DOHH2 (cell line): ENCODE results near the gene IGSF5.

Experiments used
- H3F3A ChIP-seq: fragments of 200-600 bp; sonication (generic), shearing (Covaris generic); 2 replicates; pipeline ENCODE4 v1.6.0; 2016; ENCODE audit warnings: antibody characterized with exemption, mild to moderate bottlenecking; ENCODE audit not compliant: control insufficient read depth, insufficient read depth
- H3K27ac ChIP-seq: fragments of 200-600 bp; sonication (generic); 2 replicates; pipeline ENCODE4 v1.5.1; 2014; ENCODE audit warnings: low read depth, mild to moderate bottlenecking, low read length, moderate library complexity
- H3K27me3 ChIP-seq: fragments of 200-600 bp; sonication (generic); 2 replicates; pipeline ENCODE4 v1.6.1; 2014; ENCODE audit warnings: mild to moderate bottlenecking, low read length, mixed read lengths; ENCODE audit not compliant: control insufficient read depth
- H3K36me3 ChIP-seq: fragments of 200-600 bp; sonication (generic); 2 replicates; pipeline ENCODE4 v1.6.1; 2014; ENCODE audit warnings: mild to moderate bottlenecking, low read length, moderate library complexity, mixed read lengths; ENCODE audit not compliant: control insufficient read depth
- H3K4me1 ChIP-seq: fragments of 200-600 bp; sonication (generic); 2 replicates; pipeline ENCODE4 v1.6.1; 2014; ENCODE audit warnings: mild to moderate bottlenecking, low read length, mixed read lengths; ENCODE audit not compliant: control insufficient read depth
- H3K4me2 ChIP-seq: fragments of 200-600 bp; sonication (generic); 2 replicates; pipeline ENCODE4 v1.6.0; 2014; ENCODE audit warnings: mild to moderate bottlenecking, low read length, moderate library complexity
- H3K4me3 ChIP-seq: fragments of 200-600 bp; sonication (generic); 2 replicates; pipeline ENCODE4 v1.5.1; 2014; ENCODE audit warnings: mild to moderate bottlenecking, low read length, mixed read lengths
- H3K79me2 ChIP-seq: fragments of 200-600 bp; sonication (generic); 2 replicates; pipeline ENCODE4 v1.6.1; 2014; ENCODE audit warnings: mild to moderate bottlenecking, low read length, mixed read lengths; ENCODE audit not compliant: control insufficient read depth
- H3K9me2 ChIP-seq: fragments of 200-600 bp; sonication (generic); replicated peaks from 2 replicates; pipeline ENCODE4 v1.6.1; 2014; ENCODE audit warnings: mild to moderate bottlenecking, low read length, mixed read lengths; ENCODE audit not compliant: control insufficient read depth
- H3K9me3 ChIP-seq: fragments of 200-600 bp; sonication (generic); 2 replicates; pipeline ENCODE4 v1.6.1; 2014; ENCODE audit warnings: antibody characterized with exemption, low read length, mixed read lengths; ENCODE audit not compliant: control insufficient read depth, insufficient read depth
- H4K20me1 ChIP-seq: fragments of 200-600 bp; sonication (generic); 2 replicates; pipeline ENCODE4 v1.6.0; 2014; ENCODE audit warnings: low read depth, mild to moderate bottlenecking, antibody characterized with exemption, low read length, moderate library complexity; ENCODE audit not compliant: control insufficient read depth, insufficient read depth
- CTCF ChIP-seq: fragments of 200-600 bp; sonication (generic); IDR thresholded peaks from one replicate; pipeline ENCODE4 v1.5.1; 2014; ENCODE audit warnings: antibody characterized with exemption, mild to moderate bottlenecking, low read depth, low read length; ENCODE audit not compliant: poor library complexity, severe bottlenecking
- EZH2phosphoT487 ChIP-seq: fragments of 200-600 bp; sonication (generic); IDR thresholded peaks from 2 replicates; pipeline ENCODE4 v1.6.1; 2017; ENCODE audit warnings: borderline replicate concordance, mild to moderate bottlenecking, antibody characterized with exemption, low read length, moderate library complexity, mixed read lengths

IGSF5 gene

GRCh38 chr21:39799178-39799577 lies 54.2 kb downstream of the IGSF5 start:
- Histone ChIP-seq H4K20me1 (no peaks in the 10 kb centered on the region), H3K9me2 (no peaks in the 10 kb centered on the region), H3K27me3 (no peaks in the 10 kb centered on the region), H3K4me1 (no peaks in the 10 kb centered on the region), H3K9me3 (no peaks in the 10 kb centered on the region), H3K36me3 (no peaks in the 10 kb centered on the region), H3K4me2 (no peak overlapping the region), H3F3A (no peaks in the 10 kb centered on the region), H3K4me3 (no peak overlapping the region), H3K79me2 (no peaks in the 10 kb centered on the region), H3K27ac (no peak overlapping the region)
- TF ChIP-seq CTCF (no peak), EZH2phosphoT487 (no peak)

DNA sequence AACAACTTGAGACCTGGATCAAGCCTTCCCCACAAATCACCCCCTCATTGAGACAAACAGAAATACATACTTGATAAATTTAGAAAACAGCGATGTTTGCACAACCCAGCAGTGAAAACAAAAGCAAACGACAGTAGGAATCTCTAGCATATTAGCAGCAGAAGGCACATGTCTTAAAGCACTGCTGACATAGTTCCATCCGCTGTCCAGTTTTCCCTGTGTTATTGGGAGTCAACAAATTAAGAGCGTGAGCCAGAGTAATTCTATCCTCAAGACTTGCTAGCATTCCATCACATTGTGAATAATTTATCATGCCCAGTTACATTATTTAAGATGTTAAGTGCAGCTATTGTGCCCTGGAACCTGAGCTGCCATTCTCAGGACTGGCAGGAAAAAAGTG lies 55.3 kb downstream of the IGSF5 start:
- TF ChIP-seq EZH2phosphoT487 (no peak), CTCF (no peak)
- H4K20me1 ChIP-seq = no peaks in the 10 kb centered on the region
- no peaks in the 10 kb centered on the region for H3K79me2 ChIP-seq
- no peaks in the 10 kb centered on the region for H3K36me3 ChIP-seq
- no peaks in the 10 kb centered on the region for H3K9me3 ChIP-seq
- no peak overlapping the region for H3K4me2 ChIP-seq
- no peaks in the 10 kb centered on the region for H3K27me3 ChIP-seq
- H3K9me2 ChIP-seq = no peaks in the 10 kb centered on the region
- no peak overlapping the region for H3K4me3 ChIP-seq
- no peaks in the 10 kb centered on the region for H3K4me1 ChIP-seq
- no peaks in the 10 kb centered on the region for H3F3A ChIP-seq
- H3K27ac ChIP-seq = no peak overlapping the region

- no peak overlapping the region for H3K4me3 ChIP-seq
Observed at GRCh38 chr21:39802217-39802616, 57.2 kb downstream of the IGSF5 start.

More at GRCh38 chr21:39802217-39802616, 57.2 kb downstream of the IGSF5 start:
- TF ChIP-seq CTCF = no peak
- TF ChIP-seq EZH2phosphoT487 = no peak
- H3K79me2 ChIP-seq = no peaks in the 10 kb centered on the region
- H3K4me1 ChIP-seq = no peaks in the 10 kb centered on the region
- no peaks in the 10 kb centered on the region for H3K9me2 ChIP-seq
- no peaks in the 10 kb centered on the region for H3K27me3 ChIP-seq
- no peaks in the 10 kb centered on the region for H3K9me3 ChIP-seq
- no peaks in the 10 kb centered on the region for H4K20me1 ChIP-seq
- no peaks in the 10 kb centered on the region for H3K36me3 ChIP-seq
- H3K4me2 ChIP-seq = no peak overlapping the region
- H3F3A ChIP-seq = no peaks in the 10 kb centered on the region
- H3K27ac ChIP-seq = no peak overlapping the region
